ENCODE results near the gene CHCHD4.

The CHCHD4 gene

DNA sequence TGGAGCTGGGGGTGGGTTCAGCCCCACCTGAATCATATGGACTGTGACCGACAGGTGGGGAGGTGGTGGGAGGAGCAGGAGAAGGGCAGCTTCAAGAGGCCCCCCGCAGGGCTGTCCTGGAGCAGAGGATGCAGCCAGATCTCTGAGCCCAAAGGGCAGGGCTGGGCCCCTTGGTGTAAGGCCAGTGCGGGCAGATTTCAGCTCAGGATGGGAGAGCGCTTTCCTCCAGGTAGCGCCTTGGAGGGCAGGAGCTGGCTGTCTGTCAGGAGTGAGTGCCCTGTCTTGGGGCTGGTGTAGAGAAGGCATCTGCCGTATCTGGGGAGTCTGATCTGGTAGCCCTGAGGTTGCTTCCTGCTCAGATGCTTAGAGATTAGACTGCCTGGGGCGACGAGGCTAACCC lies 7.5 kb upstream of the CHCHD4 start:
- H3K4me3 ChIP-seq (replicated peaks in 1 of 2; ENCODE audit: low read depth in 2 of 2, low read length in 2 of 2) = no peak overlapping the region
- TF ChIP-seq, protein P1, sequence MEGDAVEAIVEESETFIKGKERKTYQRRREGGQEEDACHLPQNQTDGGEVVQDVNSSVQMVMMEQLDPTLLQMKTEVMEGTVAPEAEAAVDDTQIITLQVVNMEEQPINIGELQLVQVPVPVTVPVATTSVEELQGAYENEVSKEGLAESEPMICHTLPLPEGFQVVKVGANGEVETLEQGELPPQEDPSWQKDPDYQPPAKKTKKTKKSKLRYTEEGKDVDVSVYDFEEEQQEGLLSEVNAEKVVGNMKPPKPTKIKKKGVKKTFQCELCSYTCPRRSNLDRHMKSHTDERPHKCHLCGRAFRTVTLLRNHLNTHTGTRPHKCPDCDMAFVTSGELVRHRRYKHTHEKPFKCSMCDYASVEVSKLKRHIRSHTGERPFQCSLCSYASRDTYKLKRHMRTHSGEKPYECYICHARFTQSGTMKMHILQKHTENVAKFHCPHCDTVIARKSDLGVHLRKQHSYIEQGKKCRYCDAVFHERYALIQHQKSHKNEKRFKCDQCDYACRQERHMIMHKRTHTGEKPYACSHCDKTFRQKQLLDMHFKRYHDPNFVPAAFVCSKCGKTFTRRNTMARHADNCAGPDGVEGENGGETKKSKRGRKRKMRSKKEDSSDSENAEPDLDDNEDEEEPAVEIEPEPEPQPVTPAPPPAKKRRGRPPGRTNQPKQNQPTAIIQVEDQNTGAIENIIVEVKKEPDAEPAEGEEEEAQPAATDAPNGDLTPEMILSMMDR (IDR thresholded peaks at IDR 0.05; ENCODE audit: low read depth, low read length) = no peak
- DNase-seq (ENCODE audit: low read depth in 2 of 2) = no peak

DNA sequence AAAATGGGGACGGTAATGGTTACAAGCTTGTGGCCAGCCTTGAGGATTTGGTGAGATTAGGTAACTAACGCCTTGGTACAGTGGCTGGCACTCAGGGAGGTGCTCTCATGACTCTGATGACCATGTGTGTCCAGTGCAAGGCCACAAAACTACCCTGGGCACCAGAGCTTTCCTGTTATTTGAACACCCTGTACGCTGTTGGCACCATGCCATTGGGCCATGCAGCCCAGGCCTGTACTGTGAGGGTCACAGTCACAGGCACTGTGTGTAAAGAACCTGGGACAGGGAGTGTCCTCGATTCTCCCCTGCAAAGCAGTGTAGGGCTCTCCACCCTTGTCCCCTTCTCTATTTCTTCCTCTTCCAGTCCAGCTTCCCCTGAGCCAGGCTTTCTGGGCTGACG lies 6.5 kb upstream of the CHCHD4 start:
- TF ChIP-seq, protein P1 (IDR thresholded peaks at IDR 0.05; ENCODE audit: low read depth, low read length) = no peak
- no peak for DNase-seq (ENCODE audit: low read depth in 2 of 2)

DNA sequence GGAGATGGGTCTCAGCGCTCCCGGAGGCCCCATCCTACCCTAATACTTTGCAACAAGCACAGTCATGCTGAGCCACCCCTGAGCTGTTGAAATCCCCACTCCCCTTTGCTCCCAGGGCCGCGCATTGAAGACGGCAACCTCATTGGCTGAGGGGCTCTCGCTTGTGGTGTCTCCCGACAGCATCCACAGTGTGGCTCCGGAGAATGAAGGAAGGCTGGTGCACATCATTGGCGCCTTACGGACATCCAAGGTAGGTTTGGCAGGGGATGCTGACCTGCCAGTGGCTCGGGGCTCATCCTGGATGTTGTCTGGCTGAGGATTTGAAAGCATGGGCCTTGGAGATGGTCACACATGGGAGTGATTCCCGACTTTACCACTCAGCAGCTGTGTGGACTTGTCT lies 6.0 kb upstream of the CHCHD4 start:
- no peak for DNase-seq (ENCODE audit: low read depth in 2 of 2)
- TF ChIP-seq, protein P1 (IDR thresholded peaks at IDR 0.05; ENCODE audit: low read depth, low read length) = no peak
- no peak overlapping the region for H3K4me3 ChIP-seq (replicated peaks in 1 of 2; ENCODE audit: low read depth in 2 of 2, low read length in 2 of 2)

More for the DNA sequence above, 6.5 kb upstream of the CHCHD4 start:
- H3K4me3 ChIP-seq (replicated peaks in 1 of 2; ENCODE audit: low read depth in 2 of 2, low read length in 2 of 2) = no peak overlapping the region

DNA sequence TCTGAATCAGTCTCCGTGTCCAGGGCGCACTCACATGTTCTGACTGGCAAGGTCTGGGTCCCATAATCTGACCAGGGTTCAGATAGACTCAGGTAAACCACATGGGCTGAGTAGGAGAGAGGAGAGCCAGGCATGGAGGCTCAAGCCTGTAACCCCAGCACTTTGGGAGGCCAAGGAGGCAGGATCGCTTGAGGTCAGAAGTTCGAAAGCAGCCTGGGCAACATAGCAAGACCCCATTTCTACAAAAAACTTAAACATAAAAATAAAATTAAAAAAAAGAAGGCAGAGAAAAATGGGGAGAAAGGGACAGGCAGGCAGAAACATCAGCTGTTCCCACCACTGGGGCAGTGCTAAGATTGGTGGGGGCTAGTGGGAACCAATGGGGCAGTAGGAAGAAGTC lies 5.6 kb upstream of the CHCHD4 start:
- TF ChIP-seq, protein P1 (IDR thresholded peaks at IDR 0.05; ENCODE audit: low read depth, low read length) = no peak
- DNase-seq (ENCODE audit: low read depth in 2 of 2) = no peak
- no peak overlapping the region for H3K4me3 ChIP-seq (replicated peaks in 1 of 2; ENCODE audit: low read depth in 2 of 2, low read length in 2 of 2)

DNA sequence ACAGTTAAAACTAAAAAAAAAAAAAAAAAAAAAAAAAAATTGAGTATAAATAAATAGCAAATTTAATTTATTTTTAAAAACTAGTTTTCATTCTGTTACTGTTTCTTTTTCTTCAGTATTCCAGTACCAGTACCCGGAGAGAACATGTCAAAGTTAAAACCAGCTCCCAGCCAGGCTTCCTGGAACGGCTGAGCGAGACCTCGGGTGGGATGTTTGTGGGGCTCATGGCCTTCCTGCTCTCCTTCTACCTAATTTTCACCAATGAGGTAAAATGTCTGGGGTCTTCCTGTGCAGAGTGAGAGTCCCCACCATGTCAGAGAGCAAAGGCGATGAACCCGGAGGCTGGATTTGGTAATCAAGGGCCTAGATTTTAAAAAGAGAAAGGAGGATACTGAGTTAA lies 4.6 kb upstream of the CHCHD4 start:
- TF ChIP-seq, protein P1 (IDR thresholded peaks at IDR 0.05; ENCODE audit: low read depth, low read length) = no peak
- no peak for DNase-seq (ENCODE audit: low read depth in 2 of 2)
- H3K4me3 ChIP-seq (replicated peaks in 1 of 2; ENCODE audit: low read depth in 2 of 2, low read length in 2 of 2) = no peak overlapping the region

DNA sequence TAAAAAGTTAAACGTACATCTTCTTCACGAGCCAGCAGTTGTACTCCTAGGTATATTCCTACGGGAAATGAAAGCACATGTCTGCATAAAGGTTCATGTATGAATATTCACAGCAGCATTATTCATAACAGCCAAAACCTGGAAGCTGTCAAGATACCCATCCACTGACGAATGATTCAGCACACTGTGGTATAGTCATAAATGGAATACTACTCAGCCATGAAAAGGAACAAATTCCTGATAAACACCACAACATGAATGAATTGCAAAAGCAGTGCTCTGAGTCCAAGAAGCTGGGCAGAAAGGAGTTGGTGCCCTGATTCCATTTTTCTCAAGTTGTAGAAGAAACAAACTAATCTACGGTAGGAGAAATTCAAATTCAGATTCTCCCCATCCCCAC lies 4.1 kb upstream of the CHCHD4 start:
- TF ChIP-seq, protein P1 (IDR thresholded peaks at IDR 0.05; ENCODE audit: low read depth, low read length) = no peak
- H3K4me3 ChIP-seq (replicated peaks in 1 of 2; ENCODE audit: low read depth in 2 of 2, low read length in 2 of 2) = no peak overlapping the region

DNA sequence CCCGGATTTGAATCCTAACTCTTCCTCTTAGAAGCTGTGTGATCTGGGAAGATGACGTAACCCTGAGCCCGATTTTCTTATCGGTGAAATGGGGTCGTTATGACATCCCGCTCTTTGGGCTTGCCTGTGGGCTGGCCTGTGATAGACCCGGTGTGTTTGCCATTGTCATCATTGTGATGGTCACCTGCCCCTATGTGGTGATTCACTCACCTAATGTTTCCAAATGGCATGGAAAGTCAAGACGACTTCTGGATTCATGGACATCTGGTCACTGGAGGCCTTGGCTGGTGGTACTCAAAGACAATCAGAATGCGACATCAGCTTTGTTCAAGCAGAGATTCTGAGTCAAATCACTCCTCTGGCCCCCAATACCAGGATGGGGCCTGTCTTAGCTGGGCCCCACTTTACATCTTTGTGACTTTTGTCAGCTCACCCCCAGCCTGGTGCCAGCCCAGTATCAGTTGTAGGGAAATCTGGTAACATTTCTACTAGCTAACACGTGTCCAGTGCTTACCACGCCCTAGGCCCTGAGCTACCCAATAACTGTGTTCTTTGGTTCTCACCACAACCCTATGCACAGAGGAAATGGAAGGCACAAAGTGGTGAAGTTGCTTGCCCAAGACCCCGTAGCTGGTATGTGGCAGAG lies 3.0 kb upstream of the CHCHD4 start:
- H3K4me3 ChIP-seq (replicated peaks in 1 of 2; ENCODE audit: low read depth in 2 of 2, low read length in 2 of 2) = no peak overlapping the region
- DNase-seq (ENCODE audit: low read depth in 2 of 2) = no peak
- TF ChIP-seq, protein P1 (IDR thresholded peaks at IDR 0.05; ENCODE audit: low read depth, low read length) = no peak

More for the DNA sequence above, 4.1 kb upstream of the CHCHD4 start:
- DNase-seq (ENCODE audit: low read depth in 2 of 2) = no peak
